Activated CD8-positive, alpha-beta T cell treated with anti-CD3 and anti-CD28 coated beads, Interleukin-2, amount 10 ng/mL, durations not matched to agents 7 days and 5 days (primary cell): ENCODE measurements around the gene APOBEC3F. TPM values are rescaled to one million over a fixed set of nuclear protein-coding genes. Genes with fewer than 3 reads are reported as not detected.
"Not testable (repeated sequence)": the region's sequence is repeated elsewhere in the genome, so short reads cannot be mapped to it uniquely, and the experiment has no call there.

Source experiments
- ATAC-seq: fragments of 150-1000 bp; cut with Tn5 transposase; one replicate; pipeline ENCODE4 v1.10.0; 2021; ENCODE audit warnings: moderate library complexity
- CTCF ChIA-PET: fragments of 350-600 bp; sonication (Branson Sonifier 250); formaldehyde crosslinking; loops from one replicate; lab custom pipeline; 2021; ENCODE audit warnings: antibody characterized with exemption; lab: Charles Lee
- POLR2A ChIA-PET: fragments of 350-600 bp; sonication (Branson Sonifier 250); formaldehyde crosslinking; loops from one replicate; lab custom pipeline; 2021; ENCODE audit warnings: antibody characterized with exemption; lab: Charles Lee
- DNase-seq: peaks from one replicate; pipeline ENCODE4 v3.0.0-alpha.2; 2020
- H3K27ac Mint-ChIP-seq: one replicate; pipeline ENCODE4 v1.8.0; 2021; ENCODE audit warnings: mild to moderate bottlenecking, mixed read lengths
- H3K27me3 Mint-ChIP-seq: one replicate; pipeline ENCODE4 v1.8.0; 2021; ENCODE audit warnings: low read depth, mixed read lengths
- H3K36me3 Mint-ChIP-seq: one replicate; pipeline ENCODE4 v1.8.0; 2021; ENCODE audit warnings: low read depth, mixed read lengths
- H3K4me1 Mint-ChIP-seq: one replicate; pipeline ENCODE4 v1.8.0; 2021; ENCODE audit warnings: low read depth, mixed read lengths
- H3K4me3 Mint-ChIP-seq: one replicate; pipeline ENCODE4 v1.8.0; 2021; ENCODE audit warnings: mild to moderate bottlenecking, mixed read lengths
- H3K9me3 Mint-ChIP-seq: one replicate; pipeline ENCODE4 v1.8.0; 2022; ENCODE audit warnings: mixed read lengths; ENCODE audit not compliant: insufficient read depth
- total RNA-seq, 2 experiments: library from RNA; stranded (reverse); gene quantifications; one replicate each; pipeline ENCODE4 v1.2.3, GENCODE V29; 2021

Gene APOBEC3F
- 10 to 100 TPM; 43.1 to 48.8 TPM for total RNA-seq

DNA sequence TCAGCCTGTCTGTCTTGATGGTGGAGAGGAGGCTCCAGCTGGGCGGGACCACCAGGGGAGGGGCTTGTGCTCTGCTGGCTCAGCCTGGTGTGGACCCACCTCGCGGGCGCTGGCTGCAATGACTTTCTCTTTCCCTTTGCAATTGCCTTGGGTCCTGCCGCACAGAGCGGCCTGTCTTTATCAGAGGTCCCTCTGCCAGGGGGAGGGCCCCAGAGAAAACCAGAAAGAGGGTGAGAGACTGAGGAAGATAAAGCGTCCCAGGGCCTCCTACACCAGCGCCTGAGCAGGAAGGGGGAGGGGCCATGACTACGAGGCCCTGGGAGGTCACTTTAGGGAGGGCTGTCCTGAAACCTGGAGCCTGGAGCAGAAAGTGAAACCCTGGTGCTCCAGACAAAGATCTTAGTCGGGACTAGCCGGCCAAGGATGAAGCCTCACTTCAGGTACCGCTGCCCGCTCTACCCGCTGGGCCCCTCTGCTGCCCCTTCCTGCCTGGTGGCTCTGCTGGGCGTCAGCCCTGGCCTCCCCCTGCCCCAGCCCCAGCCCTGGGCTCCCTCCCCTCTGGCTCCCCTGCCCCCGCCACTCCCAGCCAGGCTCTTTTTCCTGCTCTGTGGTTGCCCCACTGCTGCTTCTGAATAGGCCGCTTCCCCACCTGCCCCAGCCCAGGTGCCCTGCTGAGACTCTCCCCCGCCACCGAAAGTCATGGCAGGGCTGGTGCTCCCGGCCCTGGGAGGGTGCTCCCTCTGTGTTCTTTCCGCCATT, at the start of gene APOBEC3F:
Gene APOBEC3F, plus strand, starts transcription at position 327 of the 759 bp plus-strand sequence. Its CDS starts 97 bp downstream, at position 424.
- H3K4me3 Mint-ChIP-seq, result peak within 1 kb of the TSS; percentile 95
- CTCF ChIA-PET, result interaction anchor here (1.8 kb wide), 1 partner anchor 78 kb away, joined by 6 read pairs; no protein-coding TSS in a partner anchor
- not testable (repeated sequence) for H3K27me3 Mint-ChIP-seq, H3K9me3 Mint-ChIP-seq
- peak within 1 kb of the TSS; percentile 91 for H3K27ac Mint-ChIP-seq
- peak; percentile 94 for ATAC-seq
- H3K36me3 Mint-ChIP-seq, result peaks cover 34% of the 10 kb centered on the region
- peaks cover 62% of the 10 kb centered on the region for H3K4me1 Mint-ChIP-seq
- DNase-seq, result peak; percentile 85
- POLR2A ChIA-PET, result interaction anchor here (0.6 kb wide), 1 partner anchor 161 kb away, joined by 4 read pairs; no protein-coding TSS in a partner anchor

DNA sequence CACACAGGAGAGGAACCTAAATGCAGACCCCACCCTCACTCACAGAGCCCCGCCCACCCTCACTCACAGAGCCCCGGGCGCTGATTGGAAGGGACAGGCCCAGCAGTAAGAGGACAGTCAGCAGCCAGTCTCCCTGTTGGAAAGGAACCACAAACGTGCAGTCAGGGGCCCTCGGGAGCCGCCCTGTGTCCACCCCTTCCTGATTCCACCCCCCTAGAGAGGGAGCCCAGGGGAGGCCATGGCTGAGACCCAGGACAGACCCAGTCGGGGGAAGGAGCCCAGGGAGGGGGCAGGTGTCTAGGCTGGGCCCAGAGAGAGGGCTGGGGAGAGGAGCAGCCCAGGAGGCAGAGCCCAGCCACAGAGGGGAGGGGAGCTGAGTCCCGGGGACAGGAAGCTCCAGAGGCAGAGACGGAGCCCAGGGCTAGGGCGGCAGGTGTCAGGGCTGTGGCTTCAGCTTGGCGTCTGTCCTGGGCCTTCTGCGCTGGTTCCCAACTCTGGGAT, 47.7 kb upstream of the APOBEC3F start:
- H3K4me3 Mint-ChIP-seq, H3K36me3 Mint-ChIP-seq, DNase-seq, POLR2A ChIA-PET, H3K27ac Mint-ChIP-seq, H3K9me3 Mint-ChIP-seq: not testable (repeated sequence)
- Mint-ChIP-seq H3K27me3 (peaks cover 24% of the 10 kb centered on the region), H3K4me1 (peaks cover 27% of the 10 kb centered on the region)
- ATAC-seq, result peak; percentile 52
- CTCF ChIA-PET, result interaction anchor here (1.9 kb wide), 2 partner anchors 10 to 123 kb away, joined by 4 to 9 read pairs; no protein-coding TSS in a partner anchor

DNA sequence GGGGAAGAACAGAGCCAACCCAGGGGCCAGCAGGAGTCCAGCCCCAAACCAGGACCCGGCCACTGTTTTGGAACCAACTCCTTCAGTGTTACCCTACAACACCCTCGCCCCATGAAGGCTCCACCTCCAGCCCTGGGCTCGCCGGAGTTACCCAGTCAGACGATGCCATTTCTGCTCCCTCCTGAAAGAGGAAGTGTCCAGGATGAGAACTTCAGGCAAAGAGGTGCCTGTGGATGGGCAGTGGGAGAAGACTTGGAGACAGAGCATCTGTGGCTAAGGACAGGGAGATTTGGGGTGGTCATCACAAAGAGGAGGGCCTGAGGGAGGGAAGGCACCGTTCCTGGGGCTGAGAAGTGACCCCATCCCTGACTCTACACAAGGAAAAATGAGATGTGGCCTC, 44.6 kb upstream of the APOBEC3F start:
- ChIA-PET POLR2A (no interaction called here), CTCF (interaction anchor here (0.9 to 1.1 kb wide), 2 partner anchors 22 to 122 kb away, joined by 3 read pairs; no protein-coding TSS in a partner anchor)
- no peak for ATAC-seq

GRCh38 chr22:38997518-38997917, 43.1 kb upstream of the APOBEC3F start:
- peaks cover 6% of the 10 kb centered on the region for H3K4me1 Mint-ChIP-seq
- H3K4me3 Mint-ChIP-seq, result no peak overlapping the region
- DNase-seq (no peak), ATAC-seq (no peak)
- CTCF ChIA-PET, result interaction anchor here (0.6 to 1.2 kb wide), 2 partner anchors 24 to 128 kb away, joined by 4 read pairs; no protein-coding TSS in a partner anchor
- H3K9me3 Mint-ChIP-seq, result peaks cover 5% of the 10 kb centered on the region
- POLR2A ChIA-PET, result interaction anchor here (1.0 kb wide), 1 partner anchor 12 kb away, joined by 4 read pairs; no protein-coding TSS in a partner anchor
- H3K27ac Mint-ChIP-seq, result no peak overlapping the region
- peaks cover 4% of the 10 kb centered on the region for H3K36me3 Mint-ChIP-seq
- H3K27me3 Mint-ChIP-seq, result peaks cover 34% of the 10 kb centered on the region

More for the DNA sequence above, 44.6 kb upstream of the APOBEC3F start:
- Mint-ChIP-seq H3K27ac (no peak overlapping the region), H3K4me1 (peaks cover 5% of the 10 kb centered on the region), H3K4me3 (no peak overlapping the region), H3K36me3 (peaks cover 4% of the 10 kb centered on the region), H3K9me3 (peaks cover 5% of the 10 kb centered on the region), H3K27me3 (peaks cover 34% of the 10 kb centered on the region)
- DNase-seq, result no peak

DNA sequence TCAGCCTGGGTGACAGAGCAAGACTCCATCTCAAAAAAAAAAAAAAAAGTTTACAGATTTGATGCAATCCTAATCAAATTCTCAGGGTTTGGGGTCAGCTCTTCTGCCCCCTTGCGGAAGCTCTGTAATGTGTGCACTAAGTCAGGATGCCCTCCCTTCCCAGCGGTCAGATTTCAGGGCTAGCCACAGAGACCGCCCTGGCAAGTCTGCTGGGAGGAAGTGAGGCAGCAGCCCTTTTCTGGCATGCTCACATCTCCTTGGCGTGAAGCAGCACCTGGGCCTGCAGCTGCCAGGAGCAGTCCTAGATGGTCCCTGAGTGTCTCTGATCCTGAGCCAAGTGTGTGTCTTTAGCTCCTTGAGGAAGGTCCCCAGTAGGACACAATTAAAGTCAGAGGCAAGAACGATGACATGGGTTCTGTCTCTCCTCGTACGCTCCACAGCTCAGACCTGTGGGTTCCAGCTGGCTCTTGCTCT, 37.5 kb upstream of the APOBEC3F start:
- DNase-seq (peak; percentile 91), ATAC-seq (peak; percentile 93)
- Mint-ChIP-seq H3K36me3 (peaks cover under 1% of the 10 kb centered on the region), H3K9me3 (peaks cover 3% of the 10 kb centered on the region), H3K27me3 (peaks cover 15% of the 10 kb centered on the region), H3K4me1 (peaks cover 13% of the 10 kb centered on the region), H3K4me3 (no peak overlapping the region), H3K27ac (peak overlapping the region; percentile 63)
- ChIA-PET POLR2A (interaction anchor here (0.7 to 1.7 kb wide), 5 partner anchors 10 to 316 kb away, joined by 3 to 6 read pairs (median 3); partner anchors contain the start of gene RPL3), CTCF (interaction anchor here (0.7 to 5.4 kb wide), 42 partner anchors 9 to 322 kb away, joined by 3 to 163 read pairs (median 4); partner anchors contain the start of genes APOBEC3B, APOBEC3C, APOBEC3D and CBX6)

GRCh38 chr22:39007177-39007576, 33.5 kb upstream of the APOBEC3F start:
- no peaks in the 10 kb centered on the region for H3K36me3 Mint-ChIP-seq
- ChIA-PET POLR2A (interaction anchor here (0.6 kb wide), 1 partner anchor 308 kb away, joined by 3 read pairs; no protein-coding TSS in a partner anchor), CTCF (interaction anchor here (0.7 to 1.9 kb wide), 8 partner anchors 34 to 304 kb away, joined by 3 to 19 read pairs (median 3); partner anchors contain the start of gene CBX6)
- peaks cover 8% of the 10 kb centered on the region for H3K27me3 Mint-ChIP-seq
- no peak overlapping the region for H3K27ac Mint-ChIP-seq
- peaks cover 2% of the 10 kb centered on the region for H3K9me3 Mint-ChIP-seq
- H3K4me3 Mint-ChIP-seq, result no peak overlapping the region
- no peak for DNase-seq
- ATAC-seq, result no peak
- peaks cover 13% of the 10 kb centered on the region for H3K4me1 Mint-ChIP-seq

- ATAC-seq, H3K4me3 Mint-ChIP-seq, H3K27me3 Mint-ChIP-seq, DNase-seq, H3K9me3 Mint-ChIP-seq, POLR2A ChIA-PET, H3K27ac Mint-ChIP-seq, H3K36me3 Mint-ChIP-seq: not testable (repeated sequence)
- peaks cover 16% of the 10 kb centered on the region for H3K4me1 Mint-ChIP-seq
- CTCF ChIA-PET, result interaction anchor here (1.5 to 1.9 kb wide), 2 partner anchors 138 to 163 kb away, joined by 4 to 5 read pairs; no protein-coding TSS in a partner anchor
Measured at GRCh38 chr22:39008271-39008850, 32.3 kb upstream of the APOBEC3F start.

GRCh38 chr22:39010946-39011345, 29.7 kb upstream of the APOBEC3F start:
- peaks cover 25% of the 10 kb centered on the region for H3K4me1 Mint-ChIP-seq

GRCh38 chr22:39012533-39013511, 27.8 kb upstream of the APOBEC3F start:
- CTCF ChIA-PET, result interaction anchor here (1.0 to 2.6 kb wide), 6 partner anchors 10 to 304 kb away, joined by 3 to 10 read pairs (median 5); partner anchors contain the start of gene APOBEC3B
- H3K27ac Mint-ChIP-seq, result peak overlapping the region; percentile 71
- peaks cover 2% of the 10 kb centered on the region for H3K9me3 Mint-ChIP-seq
- peak overlapping the region; percentile 50 for H3K4me3 Mint-ChIP-seq
- H3K36me3 Mint-ChIP-seq, result peaks cover 20% of the 10 kb centered on the region
- H3K27me3 Mint-ChIP-seq, result no peaks in the 10 kb centered on the region
- DNase-seq (no peak), ATAC-seq (no peak)
- POLR2A ChIA-PET, result interaction anchor here (0.8 kb wide), 1 partner anchor 307 kb away, joined by 5 read pairs; the partner anchor contains the start of gene RPL3
- H3K4me1 Mint-ChIP-seq, result peaks cover 34% of the 10 kb centered on the region

More at GRCh38 chr22:39010946-39011345, 29.7 kb upstream of the APOBEC3F start:
- ChIA-PET POLR2A (no interaction called here), CTCF (no interaction called here)
- H3K36me3 Mint-ChIP-seq, result peaks cover 11% of the 10 kb centered on the region
- no peak overlapping the region for H3K27ac Mint-ChIP-seq
- peaks cover 2% of the 10 kb centered on the region for H3K9me3 Mint-ChIP-seq
- ATAC-seq, result no peak
- H3K27me3 Mint-ChIP-seq, result no peaks in the 10 kb centered on the region
- no peak for DNase-seq
- H3K4me3 Mint-ChIP-seq, result no peak overlapping the region

DNA sequence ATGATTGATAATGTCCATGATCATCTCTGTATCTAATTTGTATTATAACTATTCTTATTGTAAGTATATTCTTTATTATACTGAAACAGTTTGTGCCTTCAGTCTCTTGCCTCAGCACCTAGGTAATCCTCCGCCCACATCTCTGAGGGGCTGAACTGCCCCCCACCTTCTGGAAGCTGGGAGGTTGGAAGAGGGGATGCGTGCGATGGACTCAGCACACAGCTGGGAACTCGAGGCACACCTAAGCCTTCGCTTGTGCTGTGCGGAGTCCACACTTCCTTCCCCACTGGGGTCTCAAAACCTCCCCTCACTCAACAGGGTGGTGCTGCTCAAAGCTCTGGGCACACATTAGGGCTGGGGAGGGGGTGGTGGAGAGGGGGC, 27.1 kb upstream of the APOBEC3F start:
- Mint-ChIP-seq H3K4me3 (peak overlapping the region; percentile 97), H3K36me3 (peaks cover 26% of the 10 kb centered on the region), H3K4me1 (peaks cover 38% of the 10 kb centered on the region), H3K27ac (peak overlapping the region; percentile 97)
- ATAC-seq, H3K9me3 Mint-ChIP-seq, H3K27me3 Mint-ChIP-seq, DNase-seq: not testable (repeated sequence)
- ChIA-PET POLR2A (interaction anchor here (0.8 kb wide), 1 partner anchor 306 kb away, joined by 5 read pairs; the partner anchor contains the start of gene RPL3), CTCF (interaction anchor here (1.0 to 2.6 kb wide), 6 partner anchors 11 to 303 kb away, joined by 3 to 10 read pairs (median 5); partner anchors contain the start of gene APOBEC3B)
